Stimulated activated CD8-positive, alpha-beta memory T cell treated with anti-CD3 and anti-CD28 coated beads, Interleukin-15, amount 100 ng/mL, for 24 hours (primary cell): ENCODE measurements around the gene SFXN1.

Experiments used
- DNase-seq: peaks from one replicate; pipeline ENCODE4 v3.0.0-alpha.2; 2020; ENCODE audit warnings: low read depth

The SFXN1 gene

GRCh38 chr5:175466700-175467318 is 11.6 kb upstream of the SFXN1 start:
- no peak for DNase-seq

GRCh38 chr5:175467983-175468690 is 10.2 kb upstream of the SFXN1 start:
- DNase-seq = no peak

- no peak for DNase-seq
Measured at GRCh38 chr5:175468892-175469291, 9.5 kb upstream of the SFXN1 start.

- DNase-seq = no peak
Measured at GRCh38 chr5:175469916-175470315, 8.4 kb upstream of the SFXN1 start.

- DNase-seq = no peak
Measured at GRCh38 chr5:175470781-175471180, 7.6 kb upstream of the SFXN1 start.

GRCh38 chr5:175471196-175471595 is 7.2 kb upstream of the SFXN1 start:
- DNase-seq = no peak

- no peak for DNase-seq
Measured at GRCh38 chr5:175471628-175472027, 6.7 kb upstream of the SFXN1 start.

- no peak for DNase-seq
Measured at GRCh38 chr5:175472378-175472777, 6.0 kb upstream of the SFXN1 start.

GRCh38 chr5:175475248-175475647 is 3.1 kb upstream of the SFXN1 start:
- no peak for DNase-seq

- DNase-seq = no peak
Measured at GRCh38 chr5:175477440-175477839, 920 bp upstream of the SFXN1 start.

GRCh38 chr5:175478008-175478383 is 364 bp upstream of the SFXN1 start:
- DNase-seq = no peak

GRCh38 chr5:175479125-175479881 is 943 bp downstream of the SFXN1 start:
- no peak for DNase-seq

- DNase-seq = no peak
Measured at GRCh38 chr5:175483337-175483736, 5.0 kb downstream of the SFXN1 start.

GRCh38 chr5:175484322-175484721 is 6.0 kb downstream of the SFXN1 start:
- no peak for DNase-seq

- DNase-seq = no peak
Measured at GRCh38 chr5:175484829-175485228, 6.5 kb downstream of the SFXN1 start.

GRCh38 chr5:175485631-175486030 is 7.3 kb downstream of the SFXN1 start:
- DNase-seq = no peak

GRCh38 chr5:175487514-175488222 is 9.3 kb downstream of the SFXN1 start:
- no peak for DNase-seq

- no peak for DNase-seq
Measured at GRCh38 chr5:175489693-175490443, 11.5 kb downstream of the SFXN1 start.

- DNase-seq = no peak
Measured at GRCh38 chr5:175491223-175491622, 12.9 kb downstream of the SFXN1 start.

GRCh38 chr5:175493260-175493659 is 14.9 kb downstream of the SFXN1 start:
- DNase-seq = no peak

GRCh38 chr5:175493726-175494125 is 15.4 kb downstream of the SFXN1 start:
- DNase-seq = no peak
